SK-N-SH (cell line): ENCODE data around the gene C12orf42. TPM values are rescaled to one million over a fixed set of nuclear protein-coding genes. Genes with fewer than 3 reads are reported as not detected.

ENCODE experiments used
- CTCF ChIA-PET: fragments of 300-600, 350-600 bp; formaldehyde crosslinking; extraction: SDS; loops from one replicate; lab custom pipeline; 2021; lab: Yijun Ruan, JAX
- POLR2A ChIA-PET: fragments of 350-600 bp; sonication (Branson Sonifier 250); formaldehyde crosslinking; extraction: SDS; loops from one replicate; lab custom pipeline; 2020; ENCODE audit warnings: antibody characterized with exemption, inconsistent platforms; lab: Yijun Ruan, JAX
- DNase-seq: peaks from one replicate; pipeline ENCODE4 v3.0.0; 2012
- H2AFZ ChIP-seq: fragments of 200-600 bp; sonication (generic); 2 replicates; pipeline ENCODE4 v1.8.1; 2016; ENCODE audit warnings: antibody characterized with exemption, mild to moderate bottlenecking, low read depth
- H3F3A ChIP-seq: fragments of 200-600 bp; sonication (generic); replicated peaks from 2 replicates; pipeline ENCODE3; 2016; ENCODE audit warnings: antibody characterized with exemption, mild to moderate bottlenecking; ENCODE audit not compliant: insufficient read depth
- H3K27ac ChIP-seq, 2 experiments: fragments of 200-500 bp in 1 of 2; fragments of 200-600 bp in 1 of 2; sonication (Bioruptor generic) in 1 of 2; sonication (generic), shearing (Covaris generic) in 1 of 2; 2 replicates each; pipeline versions ENCODE4 v1.5.1 to v1.6.1; 2014 to 2016; ENCODE audit warnings: low read depth in 2 of 2, inconsistent platforms in 1 of 2, low read length in 1 of 2, mild to moderate bottlenecking in 1 of 2, mixed read lengths in 1 of 2
- H3K27me3 ChIP-seq: fragments of 200-600 bp; sonication (generic), shearing (Covaris generic); 2 replicates; pipeline ENCODE4 v1.6.1; 2016; ENCODE audit warnings: mixed run types; ENCODE audit not compliant: insufficient read depth
- H3K36me3 ChIP-seq, 2 experiments: fragments of 200-500 bp in 1 of 2; fragments of 200-600 bp in 1 of 2; sonication (Bioruptor generic) in 1 of 2; sonication (generic) in 1 of 2; replicated peaks in 1 of 2; 2 replicates each; pipeline versions ENCODE3 to v1.5.1; 2014 to 2016; ENCODE audit warnings: low read length in 1 of 2, mild to moderate bottlenecking in 1 of 2; ENCODE audit not compliant: insufficient read depth in 2 of 2, control insufficient read depth in 1 of 2
- H3K4me1 ChIP-seq, 2 experiments: fragments of 200-500 bp in 1 of 2; fragments of 200-600 bp in 1 of 2; sonication (Bioruptor generic) in 1 of 2; sonication (generic), shearing (Covaris generic) in 1 of 2; 2 replicates each; pipeline versions ENCODE4 v1.5.1 to v1.6.1; 2014 to 2016; ENCODE audit warnings: low read depth in 1 of 2, low read length in 1 of 2, mixed run types in 1 of 2; ENCODE audit not compliant: insufficient read depth in 2 of 2, control insufficient read depth in 1 of 2
- H3K4me2 ChIP-seq: fragments of 200-600 bp; sonication (generic), shearing (Covaris generic); 2 replicates; pipeline ENCODE4 v1.6.1; 2017; ENCODE audit warnings: mixed run types
- H3K4me3 ChIP-seq, 2 experiments: fragments of 200-500 bp in 1 of 2; fragments of 200-600 bp in 1 of 2; sonication (Bioruptor generic) in 1 of 2; sonication (generic), shearing (Covaris generic) in 1 of 2; 2 replicates each; pipeline versions ENCODE4 v1.5.1 to v1.8.1; 2014 to 2016; ENCODE audit warnings: low read depth in 2 of 2, inconsistent platforms in 1 of 2, low read length in 1 of 2, mild to moderate bottlenecking in 1 of 2, mixed read lengths in 1 of 2, moderate library complexity in 1 of 2
- H3K79me2 ChIP-seq: fragments of 200-600 bp; sonication (generic); 2 replicates; pipeline ENCODE4 v1.8.1; 2017; ENCODE audit warnings: mild to moderate bottlenecking; ENCODE audit not compliant: insufficient read depth
- H3K9ac ChIP-seq: fragments of 200-600 bp; sonication (generic); 2 replicates; pipeline ENCODE4 v1.6.1; 2017; ENCODE audit warnings: mixed run types
- H3K9me2 ChIP-seq: fragments of 200-600 bp; sonication (generic); 2 replicates; pipeline ENCODE4 v1.6.1; 2017; ENCODE audit warnings: mixed run types
- H3K9me3 ChIP-seq: fragments of 200-600 bp; sonication (generic); 2 replicates; pipeline ENCODE4 v1.6.1; 2017; ENCODE audit warnings: mixed run types, mild to moderate bottlenecking, moderate library complexity
- H4K20me1 ChIP-seq: fragments of 200-600 bp; sonication (generic); 2 replicates; pipeline ENCODE4 v1.6.1; 2017; ENCODE audit warnings: mild to moderate bottlenecking, mixed run types; ENCODE audit not compliant: insufficient read depth
- CHD2 ChIP-seq: fragments of 150-350 bp; IDR thresholded peaks from 2 replicates; pipeline ENCODE4 v1.6.1; 2018; ENCODE audit warnings: low read length; ENCODE audit not compliant: partially characterized antibody
- EP300 ChIP-seq, 2 experiments: IDR thresholded peaks; 2 replicates each; pipeline versions ENCODE4 v1.4.0 to v1.6.1; 2012; ENCODE audit warnings: borderline replicate concordance in 1 of 2, low read depth in 1 of 2, low read length in 1 of 2
- FOSL2 ChIP-seq: IDR thresholded peaks from 2 replicates; pipeline ENCODE4 v1.4.0; 2012; ENCODE audit warnings: low read depth, mild to moderate bottlenecking, moderate library complexity, borderline replicate concordance
- FOXM1 ChIP-seq: IDR thresholded peaks from 2 replicates; pipeline ENCODE4 v1.4.0; 2012; ENCODE audit warnings: low read depth, mild to moderate bottlenecking
- GABPA ChIP-seq: IDR thresholded peaks from 2 replicates; pipeline ENCODE4 v1.4.0; 2012; ENCODE audit warnings: low read depth, mild to moderate bottlenecking
- JUND ChIP-seq: IDR thresholded peaks from 2 replicates; pipeline ENCODE4 v1.4.0; 2012
- MEF2A ChIP-seq: IDR thresholded peaks from 2 replicates; pipeline ENCODE4 v1.4.0; 2012; ENCODE audit warnings: low read depth, borderline replicate concordance
- MXI1 ChIP-seq: IDR thresholded peaks from 2 replicates; pipeline ENCODE4 v1.6.1; 2012; ENCODE audit warnings: mild to moderate bottlenecking, low read depth, low read length, improper control_type of control experiment
- RAD21 ChIP-seq: IDR thresholded peaks from 2 replicates; pipeline ENCODE4 v1.6.1; 2012; ENCODE audit warnings: mild to moderate bottlenecking, low read length
- RCOR1 ChIP-seq: fragments of 150-350 bp; IDR thresholded peaks from 2 replicates; pipeline ENCODE4 v1.6.1; 2017; ENCODE audit warnings: antibody characterized with exemption, low read length
- RFX5 ChIP-seq: IDR thresholded peaks from 2 replicates; pipeline ENCODE4 v1.6.1; 2012; ENCODE audit warnings: mild to moderate bottlenecking, improper control_type of control experiment, low read length
- SIN3A ChIP-seq: IDR thresholded peaks from 2 replicates; pipeline ENCODE4 v1.6.1; 2012; ENCODE audit warnings: low read depth, mild to moderate bottlenecking, low read length, moderate library complexity, borderline replicate concordance
- SMC3 ChIP-seq: IDR thresholded peaks from 2 replicates; pipeline ENCODE4 v1.6.1; 2012; ENCODE audit warnings: low read depth, low read length, improper control_type of control experiment
- TCF12 ChIP-seq: IDR thresholded peaks from 2 replicates; pipeline ENCODE4 v1.4.0; 2012
- YY1 ChIP-seq: IDR thresholded peaks from 2 replicates; pipeline ENCODE4 v1.4.0; 2012; ENCODE audit warnings: low read depth, mild to moderate bottlenecking
- polyA plus RNA-seq, 3 experiments: library from polyadenylated mRNA; depleted of rRNA; stranded (reverse); fragments of >200 nt; gene quantifications; 2 replicates each; pipeline ENCODE4 v1.2.3, GENCODE V29; 2012
- TF ChIP-seq, protein P1 (sequence below): fragments of 200-600 bp; sonication (generic); IDR thresholded peaks from 2 replicates; pipeline ENCODE4 v1.6.1; 2017; ENCODE audit warnings: antibody characterized with exemption, mild to moderate bottlenecking, moderate library complexity
- TF ChIP-seq, protein P2 (sequence below): IDR thresholded peaks from 2 replicates; pipeline ENCODE4 v1.6.1; 2012; ENCODE audit warnings: mild to moderate bottlenecking, low read depth, low read length, moderate library complexity

Gene C12orf42
- polyA plus RNA-seq, 1 of the 3 experiments (the other 2 are of a cell fraction), result not detected

DNA sequence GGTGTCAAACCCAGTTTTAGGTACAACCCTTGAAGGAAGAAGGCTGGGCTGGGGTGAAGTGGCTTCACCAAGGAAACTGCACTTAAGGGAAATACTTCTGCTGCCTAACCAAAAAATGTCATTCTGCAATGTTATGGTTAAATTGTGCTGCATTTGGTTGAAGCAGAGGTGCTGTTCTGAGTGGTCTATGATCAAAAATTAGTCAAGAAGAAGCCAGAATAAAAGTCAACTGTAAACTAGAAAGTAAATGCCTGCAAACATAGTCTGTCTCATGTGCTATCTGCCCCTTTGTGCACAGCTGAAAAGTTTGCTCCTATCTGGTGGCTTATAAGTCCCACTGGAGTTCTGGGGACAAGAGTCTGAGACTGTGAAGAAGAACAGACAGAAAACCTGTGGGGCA, 158.8 kb downstream of the C12orf42 start:
- Histone ChIP-seq H3K4me2 (no peak overlapping the region), H3K36me3 (no peaks in the 10 kb centered on the region), H3K27ac (no peak overlapping the region), H3K4me1 (peaks cover 0 to 3% of the 10 kb centered on the region in 2 experiments; a peak in 1 of 4 replicates), H4K20me1 (no peaks in the 10 kb centered on the region), H3F3A (no peaks in the 10 kb centered on the region), H3K9me3 (0 out of 2 replicates have a peak, but pooled peaks cover 6% of the 10 kb centered on the region)
- CTCF ChIA-PET, result interaction anchor here (2.1 kb wide), 1 partner anchor 11 kb away, joined by 6 read pairs; no protein-coding TSS in a partner anchor
- TF ChIP-seq FOXM1, result no peak
- TF ChIP-seq GABPA, result no peak
- no peak for TF ChIP-seq YY1
- TF ChIP-seq SIN3A, result no peak
- TF ChIP-seq EP300 (IDR thresholded peaks at IDR 0.05; ENCODE audit: borderline replicate concordance in 1 of 2, low read depth in 1 of 2, low read length in 1 of 2), result no peak
- TF ChIP-seq, protein P1, sequence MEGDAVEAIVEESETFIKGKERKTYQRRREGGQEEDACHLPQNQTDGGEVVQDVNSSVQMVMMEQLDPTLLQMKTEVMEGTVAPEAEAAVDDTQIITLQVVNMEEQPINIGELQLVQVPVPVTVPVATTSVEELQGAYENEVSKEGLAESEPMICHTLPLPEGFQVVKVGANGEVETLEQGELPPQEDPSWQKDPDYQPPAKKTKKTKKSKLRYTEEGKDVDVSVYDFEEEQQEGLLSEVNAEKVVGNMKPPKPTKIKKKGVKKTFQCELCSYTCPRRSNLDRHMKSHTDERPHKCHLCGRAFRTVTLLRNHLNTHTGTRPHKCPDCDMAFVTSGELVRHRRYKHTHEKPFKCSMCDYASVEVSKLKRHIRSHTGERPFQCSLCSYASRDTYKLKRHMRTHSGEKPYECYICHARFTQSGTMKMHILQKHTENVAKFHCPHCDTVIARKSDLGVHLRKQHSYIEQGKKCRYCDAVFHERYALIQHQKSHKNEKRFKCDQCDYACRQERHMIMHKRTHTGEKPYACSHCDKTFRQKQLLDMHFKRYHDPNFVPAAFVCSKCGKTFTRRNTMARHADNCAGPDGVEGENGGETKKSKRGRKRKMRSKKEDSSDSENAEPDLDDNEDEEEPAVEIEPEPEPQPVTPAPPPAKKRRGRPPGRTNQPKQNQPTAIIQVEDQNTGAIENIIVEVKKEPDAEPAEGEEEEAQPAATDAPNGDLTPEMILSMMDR, result no peak
- no peak for TF ChIP-seq CHD2
- TF ChIP-seq TCF12, result no peak
- TF ChIP-seq, protein P2, sequence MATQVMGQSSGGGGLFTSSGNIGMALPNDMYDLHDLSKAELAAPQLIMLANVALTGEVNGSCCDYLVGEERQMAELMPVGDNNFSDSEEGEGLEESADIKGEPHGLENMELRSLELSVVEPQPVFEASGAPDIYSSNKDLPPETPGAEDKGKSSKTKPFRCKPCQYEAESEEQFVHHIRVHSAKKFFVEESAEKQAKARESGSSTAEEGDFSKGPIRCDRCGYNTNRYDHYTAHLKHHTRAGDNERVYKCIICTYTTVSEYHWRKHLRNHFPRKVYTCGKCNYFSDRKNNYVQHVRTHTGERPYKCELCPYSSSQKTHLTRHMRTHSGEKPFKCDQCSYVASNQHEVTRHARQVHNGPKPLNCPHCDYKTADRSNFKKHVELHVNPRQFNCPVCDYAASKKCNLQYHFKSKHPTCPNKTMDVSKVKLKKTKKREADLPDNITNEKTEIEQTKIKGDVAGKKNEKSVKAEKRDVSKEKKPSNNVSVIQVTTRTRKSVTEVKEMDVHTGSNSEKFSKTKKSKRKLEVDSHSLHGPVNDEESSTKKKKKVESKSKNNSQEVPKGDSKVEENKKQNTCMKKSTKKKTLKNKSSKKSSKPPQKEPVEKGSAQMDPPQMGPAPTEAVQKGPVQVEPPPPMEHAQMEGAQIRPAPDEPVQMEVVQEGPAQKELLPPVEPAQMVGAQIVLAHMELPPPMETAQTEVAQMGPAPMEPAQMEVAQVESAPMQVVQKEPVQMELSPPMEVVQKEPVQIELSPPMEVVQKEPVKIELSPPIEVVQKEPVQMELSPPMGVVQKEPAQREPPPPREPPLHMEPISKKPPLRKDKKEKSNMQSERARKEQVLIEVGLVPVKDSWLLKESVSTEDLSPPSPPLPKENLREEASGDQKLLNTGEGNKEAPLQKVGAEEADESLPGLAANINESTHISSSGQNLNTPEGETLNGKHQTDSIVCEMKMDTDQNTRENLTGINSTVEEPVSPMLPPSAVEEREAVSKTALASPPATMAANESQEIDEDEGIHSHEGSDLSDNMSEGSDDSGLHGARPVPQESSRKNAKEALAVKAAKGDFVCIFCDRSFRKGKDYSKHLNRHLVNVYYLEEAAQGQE, result no peak
- no peak for TF ChIP-seq FOSL2
- no peak for TF ChIP-seq RFX5
- no peak for TF ChIP-seq RCOR1
- TF ChIP-seq RAD21, result no peak
- no peak for TF ChIP-seq SMC3
- no peak for TF ChIP-seq JUND
- no peak for TF ChIP-seq MEF2A
- TF ChIP-seq MXI1, result no peak
- TF ChIP-seq, all 33 proteins: peak for 0
- Histone ChIP-seq H2AFZ (no peak overlapping the region), H3K9ac (no peak overlapping the region), H3K9me2 (no peaks in the 10 kb centered on the region), H3K79me2 (no peaks in the 10 kb centered on the region), H3K4me3 (no peak overlapping the region), H3K27me3 (no peaks in the 10 kb centered on the region)
- DNase-seq, result no peak
- POLR2A ChIA-PET, result no interaction called here
